Neural progenitor cell (in vitro differentiated cells): ENCODE results near the gene PRSS38. TPM values are rescaled to one million over a fixed set of nuclear protein-coding genes. Genes with fewer than 3 reads are reported as not detected.

Source experiments
- DNase-seq: peaks from one replicate; pipeline ENCODE4 v3.0.0-alpha.2; 2016; ENCODE audit warnings: low spot score
- H2AFZ ChIP-seq: fragments of 200-600 bp; sonication (generic); replicated peaks from 2 replicates; pipeline ENCODE4 v1.6.1; 2016; ENCODE audit warnings: antibody characterized with exemption
- H3F3A ChIP-seq: fragments of 200-600 bp; sonication (generic); 2 replicates; pipeline ENCODE4 v1.6.1; 2016; ENCODE audit warnings: antibody characterized with exemption, low read depth
- H3K27ac ChIP-seq: fragments of 200-600 bp; sonication (generic); 2 replicates; pipeline ENCODE4 v1.5.1; 2016; ENCODE audit warnings: mild to moderate bottlenecking
- H3K27me3 ChIP-seq: fragments of 200-600 bp; sonication (generic); 2 replicates; pipeline ENCODE4 v1.6.1; 2016; ENCODE audit warnings: mild to moderate bottlenecking, moderate library complexity
- H3K36me3 ChIP-seq: fragments of 200-600 bp; sonication (generic); 2 replicates; pipeline ENCODE4 v1.5.1; 2016
- H3K4me1 ChIP-seq: fragments of 200-600 bp; sonication (generic); 2 replicates; pipeline ENCODE4 v1.6.1; 2016; ENCODE audit warnings: mixed run types
- H3K4me2 ChIP-seq: fragments of 200-600 bp; sonication (generic); 2 replicates; pipeline ENCODE4 v1.6.1; 2016
- H3K4me3 ChIP-seq: fragments of 200-600 bp; sonication (generic); 2 replicates; pipeline ENCODE4 v1.5.1; 2016
- H3K79me2 ChIP-seq: fragments of 200-600 bp; sonication (generic); 2 replicates; pipeline ENCODE4 v1.6.1; 2016; ENCODE audit warnings: low read depth
- H3K9ac ChIP-seq: fragments of 200-600 bp; sonication (generic); 2 replicates; pipeline ENCODE4 v1.6.1; 2016
- H3K9me3 ChIP-seq: fragments of 200-600 bp; sonication (generic); 2 replicates; pipeline ENCODE4 v1.5.1; 2016; ENCODE audit warnings: low read depth
- H4K20me1 ChIP-seq: fragments of 200-600 bp; sonication (generic); 2 replicates; pipeline ENCODE4 v1.6.1; 2016; ENCODE audit warnings: low read depth
- H3K27ac Mint-ChIP-seq: 3 replicates; pipeline ENCODE4 v1.8.0; 2021; ENCODE audit warnings: mixed read lengths
- H3K27me3 Mint-ChIP-seq: 2 replicates; pipeline ENCODE4 v1.8.0; 2022; ENCODE audit warnings: low read depth, mild to moderate bottlenecking, inconsistent platforms, moderate library complexity, mixed read lengths; ENCODE audit not compliant: insufficient read depth
- H3K36me3 Mint-ChIP-seq: 3 replicates; pipeline ENCODE4 v1.8.0; 2021; ENCODE audit warnings: mixed read lengths
- H3K4me1 Mint-ChIP-seq: 3 replicates; pipeline ENCODE4 v1.8.0; 2021; ENCODE audit warnings: mixed read lengths
- H3K4me3 Mint-ChIP-seq: 3 replicates; pipeline ENCODE4 v1.8.0; 2021; ENCODE audit warnings: mild to moderate bottlenecking, moderate library complexity, mixed read lengths
- H3K9me3 Mint-ChIP-seq: 3 replicates; pipeline ENCODE4 v1.8.0; 2020; ENCODE audit warnings: mixed read lengths
- CTCF ChIP-seq: fragments of 200-600 bp; sonication (generic); IDR thresholded peaks from 2 replicates; pipeline ENCODE4 v1.5.1; 2017; ENCODE audit warnings: antibody characterized with exemption, mild to moderate bottlenecking
- EZH2 ChIP-seq: fragments of 200-600 bp; sonication (generic); IDR thresholded peaks from 2 replicates; pipeline ENCODE4 v1.6.1; 2017; ENCODE audit warnings: antibody characterized with exemption, mild to moderate bottlenecking, moderate library complexity
- EZH2phosphoT487 ChIP-seq: fragments of 200-600 bp; sonication (generic); IDR thresholded peaks from 2 replicates; pipeline ENCODE4 v1.6.1; 2017; ENCODE audit warnings: antibody characterized with exemption
- total RNA-seq: library from RNA; depleted of rRNA; stranded (reverse); fragments of >200 nt; gene quantifications from 2 replicates; pipeline ENCODE4 v1.2.3, GENCODE V29; 2015; ENCODE audit warnings: low replicate concordance

PRSS38 gene
- total RNA-seq, 1 donor from 2014 or later, result not detected

GRCh38 chr1:227864882-227865281, 49.4 kb downstream of the PRSS38 start:
- H3K36me3 ChIP-seq, result no peaks in the 10 kb centered on the region

GRCh38 chr1:227869279-227869842, 53.9 kb downstream of the PRSS38 start:
- Mint-ChIP-seq H3K27ac (no peak overlapping the region), H3K4me1 (peaks cover 4% of the 10 kb centered on the region), H3K9me3 (peaks cover 23% of the 10 kb centered on the region), H3K36me3 (no peaks in the 10 kb centered on the region), H3K27me3 (peaks cover 8% of the 10 kb centered on the region), H3K4me3 (no peak overlapping the region)
- Histone ChIP-seq H3K27me3 (no peaks in the 10 kb centered on the region), H3K27ac (no peak overlapping the region), H3K4me3 (no peak overlapping the region), H3K4me2 (no peak overlapping the region), H3K4me1 (no peaks in the 10 kb centered on the region), H2AFZ (no peak overlapping the region), H3K9ac (no peak overlapping the region), H3K36me3 (no peaks in the 10 kb centered on the region), H3K79me2 (no peaks in the 10 kb centered on the region), H3K9me3 (peaks cover 7% of the 10 kb centered on the region), H4K20me1 (no peaks in the 10 kb centered on the region), H3F3A (no peaks in the 10 kb centered on the region)
- TF ChIP-seq EZH2 (no peak), EZH2phosphoT487 (no peak), CTCF (no peak)
- no peak for DNase-seq

More at GRCh38 chr1:227864882-227865281, 49.4 kb downstream of the PRSS38 start:
- Histone ChIP-seq H3K4me1 (no peaks in the 10 kb centered on the region), H3K9me3 (peaks cover 11% of the 10 kb centered on the region), H3K4me2 (no peak overlapping the region), H3K9ac (no peak overlapping the region), H3K27me3 (no peaks in the 10 kb centered on the region), H4K20me1 (no peaks in the 10 kb centered on the region), H3K79me2 (no peaks in the 10 kb centered on the region), H3F3A (no peaks in the 10 kb centered on the region), H3K27ac (no peak overlapping the region), H3K4me3 (no peak overlapping the region), H2AFZ (no peak overlapping the region)
- no peak overlapping the region for H3K27ac Mint-ChIP-seq
- peaks cover 4% of the 10 kb centered on the region for H3K4me1 Mint-ChIP-seq
- no peak for DNase-seq
- no peaks in the 10 kb centered on the region for H3K36me3 Mint-ChIP-seq
- H3K9me3 Mint-ChIP-seq, result peaks cover 14% of the 10 kb centered on the region
- H3K4me3 Mint-ChIP-seq, result no peak overlapping the region
- TF ChIP-seq EZH2phosphoT487 (no peak), EZH2 (no peak), CTCF (no peak)
- peaks cover 4% of the 10 kb centered on the region for H3K27me3 Mint-ChIP-seq

DNA sequence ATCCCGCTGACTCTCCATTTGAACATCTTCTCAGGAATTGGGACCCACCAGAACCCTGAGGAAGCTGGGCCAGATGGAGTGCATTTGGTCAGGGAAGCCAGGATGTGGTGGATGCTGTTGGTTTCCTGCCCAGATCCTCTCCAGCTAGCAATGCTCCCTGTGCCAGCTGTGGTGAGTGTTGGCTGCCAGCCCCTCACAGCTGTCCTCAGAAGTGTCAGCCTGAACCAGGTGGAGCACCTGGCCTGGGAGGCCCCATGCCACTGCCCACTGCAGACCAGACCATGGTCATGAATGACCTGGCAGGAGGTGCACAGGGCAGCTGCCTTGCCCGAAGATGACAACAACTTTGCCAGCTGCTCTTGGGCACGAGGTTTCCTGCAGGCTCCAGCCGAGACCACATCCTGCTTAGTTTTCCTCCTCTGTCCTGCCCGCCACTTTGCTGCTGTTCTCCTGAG, 54.4 kb downstream of the PRSS38 start:
- H3F3A ChIP-seq, result no peaks in the 10 kb centered on the region
- Mint-ChIP-seq H3K27ac (no peak overlapping the region), H3K36me3 (no peaks in the 10 kb centered on the region), H3K27me3 (peaks cover 8% of the 10 kb centered on the region), H3K4me3 (peak overlapping the region; percentile 30), H3K4me1 (peaks cover 4% of the 10 kb centered on the region), H3K9me3 (peaks cover 19% of the 10 kb centered on the region)
- no peak for DNase-seq
- no peaks in the 10 kb centered on the region for H3K4me1 ChIP-seq
- peaks cover 2% of the 10 kb centered on the region for H3K9me3 ChIP-seq
- H3K79me2 ChIP-seq, result no peaks in the 10 kb centered on the region
- no peaks in the 10 kb centered on the region for H3K27me3 ChIP-seq
- TF ChIP-seq EZH2phosphoT487, result no peak
- no peak for TF ChIP-seq CTCF
- TF ChIP-seq EZH2, result no peak
- no peaks in the 10 kb centered on the region for H4K20me1 ChIP-seq
- H3K4me2 ChIP-seq, result no peak overlapping the region
- H2AFZ ChIP-seq, result no peak overlapping the region
- H3K27ac ChIP-seq, result no peak overlapping the region
- no peaks in the 10 kb centered on the region for H3K36me3 ChIP-seq
- H3K9ac ChIP-seq, result no peak overlapping the region
- H3K4me3 ChIP-seq, result no peak overlapping the region
